BE2C (cell line): ENCODE measurements around the gene CTSV.
"Not testable (repeated sequence)": the region's sequence is repeated elsewhere in the genome, so short reads cannot be mapped to it uniquely, and the experiment has no call there.

ENCODE experiments used
- DNase-seq: peaks from one replicate; pipeline ENCODE4 v3.0.0-alpha.2; 2020
- H3K27me3 ChIP-seq: fragments of 250-450 bp; sonication (Bioruptor Pico); 2 replicates; pipeline ENCODE4 v1.5.1; 2020; ENCODE audit warnings: mild to moderate bottlenecking
- H3K36me3 ChIP-seq: fragments of 250-450 bp; sonication (Bioruptor Pico); 2 replicates; pipeline ENCODE4 v1.5.1; 2020; ENCODE audit warnings: mild to moderate bottlenecking
- H3K4me1 ChIP-seq: fragments of 250-450 bp; sonication (Bioruptor Pico); 2 replicates; pipeline ENCODE4 v1.5.1; 2020
- H3K4me3 ChIP-seq: 2 replicates; pipeline ENCODE4 v1.5.1; 2011; ENCODE audit warnings: low read depth, low read length
- H3K9me3 ChIP-seq: fragments of 250-450 bp; sonication (Bioruptor Pico); 2 replicates; pipeline ENCODE4 v1.5.1; 2020
- CTCF ChIP-seq: IDR thresholded peaks from 2 replicates; pipeline ENCODE4 v1.5.1; 2012; ENCODE audit warnings: mild to moderate bottlenecking, low read depth, low read length

The CTSV gene

GRCh38 chr9:97059626-97060025 lies 20.7 kb upstream of the CTSV start:
- TF ChIP-seq CTCF: no peak
- Histone ChIP-seq H3K9me3 (no peaks in the 10 kb centered on the region), H3K36me3 (no peaks in the 10 kb centered on the region), H3K4me3 (no peak overlapping the region), H3K4me1 (no peaks in the 10 kb centered on the region), H3K27me3 (no peaks in the 10 kb centered on the region)
- no peak for DNase-seq

- no peak for DNase-seq
- H3K4me3 ChIP-seq: no peak overlapping the region
- H3K4me1 ChIP-seq: peaks cover 8% of the 10 kb centered on the region
- H3K36me3 ChIP-seq: no peaks in the 10 kb centered on the region
- no peak for TF ChIP-seq CTCF
- H3K27me3 ChIP-seq: no peaks in the 10 kb centered on the region
- H3K9me3 ChIP-seq: no peaks in the 10 kb centered on the region
Measured at GRCh38 chr9:97057651-97058050, 18.7 kb upstream of the CTSV start.

GRCh38 chr9:97055891-97056290 lies 16.9 kb upstream of the CTSV start:
- not testable (repeated sequence) for H3K4me3 ChIP-seq, DNase-seq

GRCh38 chr9:97053717-97054116 lies 14.8 kb upstream of the CTSV start:
- Histone ChIP-seq H3K4me3 (no peak overlapping the region), H3K36me3 (no peaks in the 10 kb centered on the region), H3K27me3 (no peaks in the 10 kb centered on the region), H3K4me1 (peaks cover 16% of the 10 kb centered on the region), H3K9me3 (peaks cover 4% of the 10 kb centered on the region; the same call in 1 of the 2 replicates)
- DNase-seq: no peak
- TF ChIP-seq CTCF: no peak

More at GRCh38 chr9:97055891-97056290, 16.9 kb upstream of the CTSV start:
- H3K9me3 ChIP-seq, H3K27me3 ChIP-seq, H3K36me3 ChIP-seq: not testable (repeated sequence)
- peaks cover 15% of the 10 kb centered on the region for H3K4me1 ChIP-seq

GRCh38 chr9:97052735-97053134 lies 13.8 kb upstream of the CTSV start:
- Histone ChIP-seq H3K4me3 (no peak overlapping the region), H3K27me3 (no peaks in the 10 kb centered on the region)
- no peak for TF ChIP-seq CTCF

GRCh38 chr9:97046228-97046627 lies 7.3 kb upstream of the CTSV start:
- Histone ChIP-seq H3K4me3 (no peak overlapping the region), H3K36me3 (no peaks in the 10 kb centered on the region), H3K27me3 (no peaks in the 10 kb centered on the region), H3K4me1 (peaks cover 3% of the 10 kb centered on the region; the same call in 1 of the 2 replicates), H3K9me3 (peaks cover 4% of the 10 kb centered on the region; the same call in 1 of the 2 replicates)
- TF ChIP-seq CTCF: no peak
- DNase-seq: no peak

More at GRCh38 chr9:97052735-97053134, 13.8 kb upstream of the CTSV start:
- Histone ChIP-seq H3K36me3 (no peaks in the 10 kb centered on the region), H3K9me3 (peaks cover 4% of the 10 kb centered on the region; the same call in 1 of the 2 replicates), H3K4me1 (peaks cover 16% of the 10 kb centered on the region)
- no peak for DNase-seq

GRCh38 chr9:97045300-97045699 lies 6.4 kb upstream of the CTSV start:
- no peaks in the 10 kb centered on the region; the same call in 1 of the 2 replicates for H3K4me1 ChIP-seq
- no peaks in the 10 kb centered on the region for H3K27me3 ChIP-seq
- TF ChIP-seq CTCF: no peak
- DNase-seq: no peak
- H3K36me3 ChIP-seq: no peaks in the 10 kb centered on the region
- H3K9me3 ChIP-seq: no peaks in the 10 kb centered on the region
- H3K4me3 ChIP-seq: no peak overlapping the region
